Esophagus mucosa (tissue), 1 donor: Measurements from ENCODE around the gene CFDP1. TPM values are rescaled to one million over a fixed set of nuclear protein-coding genes. Genes with fewer than 3 reads are reported as not detected.

ENCODE experiments used
- ATAC-seq: fragments of 200-7000 bp; cut with Tn5 transposase; one replicate; pipeline ENCODE4 v1.9.1; 2020
- total RNA-seq: library from RNA; stranded (reverse); gene quantifications from one replicate; pipeline ENCODE4 v1.2.4, GENCODE V29; 2023
- donor health status: DM: yes; HTN: yes; CAD: no.

Gene CFDP1
- total RNA-seq, 1 donor from 2014 or later: 33.5 TPM

GRCh38 chr16:75263963-75264445 is 169.3 kb downstream of the CFDP1 start:
- ATAC-seq: no peak

- no peak for ATAC-seq
These were observed 169.9 kb downstream of the CFDP1 start for GRCh38 chr16:75263291-75263962.

DNA sequence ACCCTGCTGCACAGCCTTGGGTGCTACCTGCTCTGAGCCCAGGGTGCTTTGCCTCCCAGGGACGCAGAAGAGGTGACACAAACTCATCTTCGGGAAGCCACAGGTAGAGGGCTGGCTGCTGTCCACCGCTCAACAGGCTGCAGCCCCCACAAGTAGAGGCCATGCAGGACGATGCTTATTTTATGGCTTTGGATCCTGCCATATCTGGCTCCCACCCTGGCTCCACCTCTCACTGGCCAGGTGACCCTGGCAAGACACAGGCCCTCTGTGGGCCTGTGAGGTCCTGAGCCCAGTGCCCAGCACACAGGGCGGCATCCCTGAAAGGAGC is 170.5 kb downstream of the CFDP1 start:
- ATAC-seq: no peak

- ATAC-seq: no peak
These were observed 171.1 kb downstream of the CFDP1 start for GRCh38 chr16:75262104-75262799.

DNA sequence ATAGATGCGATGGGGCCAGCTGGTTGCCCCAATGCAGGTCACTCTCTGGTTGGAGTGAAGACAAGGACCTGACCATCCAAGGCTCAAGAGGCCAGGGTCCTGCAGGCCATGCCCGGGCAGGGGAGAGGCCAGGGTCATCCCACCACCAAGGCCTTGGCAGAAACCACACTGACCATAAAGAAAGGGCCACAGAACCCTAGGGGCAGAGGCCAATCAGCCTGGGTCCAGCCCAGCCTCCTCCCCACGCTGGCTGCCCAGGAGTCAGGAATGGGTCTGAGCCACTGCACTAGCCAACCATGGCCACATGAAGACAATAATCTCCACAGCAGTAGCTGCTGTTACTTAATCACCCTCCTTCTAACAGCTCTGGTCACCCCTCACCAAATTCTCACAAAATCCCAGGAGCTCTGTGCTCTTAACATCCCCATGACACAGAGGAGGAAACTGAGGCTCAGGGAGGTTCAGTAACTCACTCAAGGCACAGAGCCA is 171.7 kb downstream of the CFDP1 start:
- no peak for ATAC-seq

GRCh38 chr16:75260851-75261589 is 172.3 kb downstream of the CFDP1 start:
- ATAC-seq: no peak

DNA sequence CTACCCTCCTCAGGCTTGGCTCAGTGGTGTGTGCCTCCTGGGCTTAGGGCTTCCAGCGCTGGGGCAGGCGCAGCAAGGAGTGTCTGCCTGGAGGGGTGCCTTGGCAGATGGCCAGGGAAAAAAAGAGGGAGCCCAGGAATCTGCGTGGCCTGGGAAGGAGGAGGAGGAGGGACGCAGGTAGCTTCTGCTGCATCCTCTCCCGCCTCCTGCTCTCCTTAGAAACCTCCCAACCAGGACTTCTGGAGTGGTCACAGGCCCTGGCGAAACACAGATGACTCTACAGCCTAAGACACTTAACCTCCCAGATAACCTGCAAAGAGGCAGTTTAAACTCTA is 174.5 kb downstream of the CFDP1 start:
- ATAC-seq: no peak

- ATAC-seq: no peak
These were observed 175.2 kb downstream of the CFDP1 start for GRCh38 chr16:75257886-75258806.

GRCh38 chr16:75256696-75257343 is 176.5 kb downstream of the CFDP1 start:
- no peak for ATAC-seq

DNA sequence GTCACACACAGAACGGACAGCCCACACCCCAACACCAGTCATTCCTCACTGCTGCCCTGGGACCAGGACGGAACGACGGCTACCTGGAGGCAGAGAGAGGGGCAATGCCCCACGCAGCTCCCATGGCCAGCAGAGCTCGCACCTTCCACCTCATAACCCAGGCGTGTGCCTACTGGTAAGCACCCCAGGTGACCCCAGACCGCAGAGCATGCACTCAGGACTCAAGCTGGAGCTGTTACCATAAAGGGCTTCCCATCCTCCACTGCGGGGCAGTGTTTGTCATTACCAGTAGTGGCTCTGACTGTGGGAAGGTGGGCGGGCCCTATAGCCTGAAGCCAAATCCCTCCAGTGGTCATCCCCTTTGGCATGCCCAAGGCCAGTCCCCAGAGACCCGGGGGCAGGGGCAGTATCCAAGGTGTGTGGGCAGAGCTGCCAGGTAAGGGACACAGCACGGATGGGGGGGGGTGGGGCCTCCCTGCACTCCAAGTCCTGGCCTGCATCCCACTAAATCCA is 177.2 kb downstream of the CFDP1 start:
- ATAC-seq: no peak

DNA sequence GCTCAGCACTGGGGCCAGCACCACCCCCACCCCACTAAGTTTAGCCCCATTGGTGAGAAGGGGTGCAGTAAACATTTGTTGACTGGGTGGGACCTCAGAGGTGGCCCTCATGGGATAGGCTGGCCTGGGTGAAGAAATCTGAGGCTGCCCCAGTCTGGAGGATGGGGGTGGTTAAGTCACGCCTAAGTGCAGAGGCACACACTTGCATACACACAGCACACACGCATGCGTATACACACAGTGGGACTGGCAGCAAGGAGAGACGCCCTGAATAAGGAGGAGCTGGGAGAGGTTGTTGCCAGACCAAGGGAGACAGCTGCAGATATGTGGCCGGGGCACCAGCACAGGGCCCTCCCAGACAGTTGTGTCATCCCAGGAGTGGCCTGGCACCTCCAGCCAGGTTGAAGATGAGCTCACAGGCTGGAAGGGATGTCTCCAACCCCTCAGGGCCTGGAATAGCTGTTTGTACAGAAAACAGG is 178.9 kb downstream of the CFDP1 start:
- ATAC-seq: peak; percentile 78

GRCh38 chr16:75252946-75253911 is 180.1 kb downstream of the CFDP1 start:
- ATAC-seq: no peak

DNA sequence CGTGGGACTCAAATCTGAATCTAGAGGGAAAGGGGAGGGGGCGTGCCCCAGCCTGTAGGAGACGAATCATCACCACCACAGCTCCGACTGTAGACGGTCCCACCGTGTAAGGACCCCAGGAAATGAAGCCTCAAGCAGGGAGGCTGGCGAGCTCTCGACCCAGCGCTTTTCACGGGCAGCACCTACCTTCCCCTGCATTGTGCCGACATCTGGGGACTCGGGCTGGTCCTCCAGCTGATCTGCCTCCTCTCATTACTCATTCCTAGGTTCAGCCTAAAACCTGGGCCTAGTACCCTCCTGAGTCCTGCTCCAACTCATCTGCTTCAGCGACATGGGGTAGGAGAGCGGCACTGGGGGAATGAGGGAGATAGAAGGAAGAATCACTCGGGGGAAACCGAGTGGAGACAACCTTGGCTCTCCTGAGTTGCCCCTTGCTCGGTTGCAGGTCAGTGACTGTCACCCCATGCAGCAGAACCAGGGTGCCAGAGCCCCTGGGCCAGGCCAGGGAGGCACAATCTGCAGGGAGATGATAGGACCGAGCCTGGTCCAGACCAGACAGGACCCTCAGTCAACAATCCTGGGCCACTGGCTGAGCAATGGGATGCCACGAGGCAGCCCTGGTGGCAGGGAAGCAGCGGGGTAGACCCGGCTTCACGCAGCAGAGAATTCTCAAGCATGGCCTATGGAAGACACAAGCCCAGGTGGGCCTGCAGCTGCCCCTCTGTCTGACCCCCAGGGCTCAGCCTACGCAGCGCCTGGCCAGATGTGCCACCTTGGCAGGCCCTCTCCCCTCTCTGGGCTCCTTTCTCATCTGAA is 181.0 kb downstream of the CFDP1 start:
- ATAC-seq: no peak

- peak; percentile 61 for ATAC-seq
These were observed 181.8 kb downstream of the CFDP1 start, which contains the start of gene BCAR1 for GRCh38 chr16:75251280-75252048. BCAR1 (minus strand) TSS chr16:75251624; CDS start chr16:75251482, 142 bp downstream.

- ATAC-seq: peak; percentile 25
These were observed 182.5 kb downstream of the CFDP1 start for GRCh38 chr16:75250809-75251279.

DNA sequence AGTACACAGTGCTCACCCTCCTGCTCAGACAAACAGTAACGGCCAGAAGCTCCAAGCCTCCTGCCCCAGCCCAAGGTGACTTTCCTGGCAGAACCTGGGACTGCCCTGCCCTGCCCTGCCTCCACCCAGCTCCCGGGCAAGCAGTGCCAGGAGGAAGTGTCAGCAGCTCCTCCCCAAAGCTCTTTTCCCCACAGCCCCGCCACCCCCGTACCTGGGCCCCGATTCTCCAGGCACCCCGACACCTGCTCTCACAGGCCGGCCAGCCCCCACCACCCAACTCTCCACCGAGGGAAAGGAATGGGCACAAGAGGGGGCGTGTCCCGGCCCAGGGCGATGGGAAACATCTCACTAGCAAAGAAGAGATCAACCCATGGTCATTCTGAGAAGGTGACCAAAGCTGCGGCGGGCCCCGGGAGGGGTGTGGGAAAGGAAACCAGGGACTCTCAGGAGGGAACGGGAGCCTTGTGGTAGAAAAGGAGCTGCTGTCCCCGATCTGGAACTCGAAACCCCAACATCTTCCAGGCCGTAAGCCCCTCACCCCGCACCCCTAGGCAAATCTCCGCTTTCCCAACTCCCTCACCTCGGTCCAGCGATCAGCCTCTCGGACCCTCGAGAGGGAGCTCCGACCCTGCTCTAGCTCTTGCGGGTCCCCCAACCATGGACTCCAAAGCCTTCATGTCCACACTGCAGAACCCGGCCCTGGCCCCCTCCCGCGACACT is 183.1 kb downstream of the CFDP1 start:
- ATAC-seq: peak; percentile 49

DNA sequence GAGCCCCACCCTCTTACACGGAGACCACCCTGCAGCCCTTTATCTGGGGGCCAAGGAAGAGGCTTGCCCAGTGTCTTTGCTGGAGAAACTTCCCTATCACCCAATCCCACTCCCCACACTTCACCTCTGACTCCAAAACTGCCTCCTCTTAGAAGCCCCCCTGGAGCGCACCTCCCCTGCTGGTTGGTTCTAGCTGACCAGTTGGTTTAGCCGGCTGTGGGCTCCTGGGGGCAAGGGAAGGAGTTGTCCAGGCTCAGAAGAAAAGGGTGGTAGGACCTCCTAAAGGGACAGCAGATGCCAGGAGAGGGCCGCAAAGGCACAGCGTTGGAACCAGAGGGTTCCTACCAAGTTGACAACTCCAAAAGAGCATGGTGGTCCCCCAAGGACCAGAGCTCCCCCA is 183.9 kb downstream of the CFDP1 start:
- no peak for ATAC-seq
